ENCODE measurements around the gene ADPRH.
"Not testable (repeated sequence)": the region's sequence is repeated elsewhere in the genome, so short reads cannot be mapped to it uniquely, and the experiment has no call there.

Gene ADPRH

DNA sequence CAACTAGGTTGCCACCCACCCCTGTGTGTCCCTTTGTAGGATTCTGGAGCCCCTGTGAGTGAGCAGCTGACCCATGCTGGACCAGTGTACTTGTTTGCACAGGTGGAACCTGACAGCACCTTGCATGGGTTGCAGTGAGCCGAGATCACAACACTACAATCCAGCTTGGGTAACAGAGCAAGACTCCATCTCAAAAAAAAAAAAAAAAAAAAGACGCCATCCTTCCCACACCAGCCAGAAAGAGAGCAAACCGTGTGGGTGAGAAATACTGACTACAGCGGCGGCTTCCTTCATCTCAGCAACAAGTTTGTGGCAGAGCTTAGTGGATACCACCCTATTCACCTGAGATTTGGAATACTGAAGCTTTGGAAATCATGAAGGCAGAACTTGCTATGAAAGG, 19.1 kb upstream of the ADPRH start:
- no peak for DNase-seq

GRCh38 chr3:119562307-119562961, 16.9 kb upstream of the ADPRH start:
- DNase-seq, result no peak

DNA sequence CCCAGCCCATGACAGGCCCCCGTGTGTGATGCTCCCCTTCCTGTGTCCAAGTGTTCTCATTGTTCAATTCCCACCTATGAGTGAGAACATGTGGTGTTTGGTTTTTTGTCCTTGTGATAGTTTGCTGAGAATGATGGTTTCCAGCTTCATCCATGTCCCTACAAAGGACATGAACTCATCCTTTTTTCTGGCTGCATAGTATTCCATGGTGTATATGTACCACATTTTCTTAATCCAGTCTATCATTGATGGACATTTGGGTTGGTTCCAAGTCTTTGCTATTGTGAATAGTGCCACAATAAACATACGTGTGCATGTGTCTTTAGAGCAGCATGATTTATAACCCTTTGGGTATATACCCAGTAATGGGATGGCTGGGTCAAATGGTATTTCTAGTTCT, 16.0 kb upstream of the ADPRH start:
- DNase-seq, result not testable (repeated sequence)

GRCh38 chr3:119569156-119569555, 10.1 kb upstream of the ADPRH start:
- DNase-seq, result no peak

- no peak for DNase-seq
These were observed 9.1 kb upstream of the ADPRH start for GRCh38 chr3:119570229-119570628.

- DNase-seq, result no peak
These were observed 8.1 kb upstream of the ADPRH start for GRCh38 chr3:119571230-119571629.

DNA sequence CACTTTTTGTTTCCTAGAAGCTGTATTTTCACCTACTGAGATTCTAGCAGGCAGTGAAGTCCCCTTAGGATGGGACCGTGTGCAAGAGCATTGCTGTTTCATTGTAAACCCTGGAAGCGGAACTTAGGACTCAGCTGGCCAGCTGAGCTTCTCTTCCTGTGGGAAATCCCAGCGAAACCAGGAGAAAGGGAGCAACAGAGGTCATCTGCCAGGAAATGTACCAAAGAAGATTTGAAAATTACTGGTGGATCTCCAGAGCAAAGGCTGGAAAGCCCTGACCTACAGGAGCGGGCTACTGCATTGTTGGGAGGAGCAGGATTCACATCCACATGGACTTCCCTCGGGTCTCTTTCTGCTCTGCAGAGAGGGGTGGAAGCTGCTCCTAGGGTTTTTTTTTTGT, 7.6 kb upstream of the ADPRH start:
- no peak for DNase-seq

- no peak for DNase-seq
These were observed 3.8 kb upstream of the ADPRH start for GRCh38 chr3:119575507-119575906.

GRCh38 chr3:119580067-119580760, 922 bp downstream of the ADPRH start:
- no peak for DNase-seq

- no peak for DNase-seq
These were observed 2.9 kb downstream of the ADPRH start for GRCh38 chr3:119582178-119582577.

- DNase-seq, result no peak
These were observed 5.9 kb downstream of the ADPRH start for GRCh38 chr3:119585208-119585607.

- DNase-seq, result no peak
These were observed 6.7 kb downstream of the ADPRH start for GRCh38 chr3:119585856-119586570.

DNA sequence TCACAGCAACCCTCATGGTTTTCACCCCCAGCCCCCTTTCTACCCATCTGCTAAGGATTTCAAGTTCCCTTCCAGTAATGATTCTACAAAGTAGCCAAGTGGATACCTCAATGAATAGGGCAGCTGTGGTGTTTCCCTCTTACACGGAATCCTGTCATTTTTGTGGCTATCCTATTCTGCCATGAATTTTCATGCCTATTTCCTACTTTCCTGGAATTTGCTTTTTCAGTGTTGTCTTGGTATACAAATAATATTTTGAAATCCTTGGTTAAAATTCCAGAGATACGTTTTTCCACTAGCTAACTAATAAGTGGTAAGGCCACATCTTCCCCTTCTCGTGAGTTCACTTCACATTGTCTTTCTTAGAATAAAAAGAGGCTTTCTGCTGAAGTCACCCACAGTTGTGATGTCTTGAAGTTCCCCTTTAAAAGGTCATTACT, 7.5 kb downstream of the ADPRH start:
- no peak for DNase-seq

GRCh38 chr3:119588112-119588511, 8.8 kb downstream of the ADPRH start:
- DNase-seq, result no peak

DNA sequence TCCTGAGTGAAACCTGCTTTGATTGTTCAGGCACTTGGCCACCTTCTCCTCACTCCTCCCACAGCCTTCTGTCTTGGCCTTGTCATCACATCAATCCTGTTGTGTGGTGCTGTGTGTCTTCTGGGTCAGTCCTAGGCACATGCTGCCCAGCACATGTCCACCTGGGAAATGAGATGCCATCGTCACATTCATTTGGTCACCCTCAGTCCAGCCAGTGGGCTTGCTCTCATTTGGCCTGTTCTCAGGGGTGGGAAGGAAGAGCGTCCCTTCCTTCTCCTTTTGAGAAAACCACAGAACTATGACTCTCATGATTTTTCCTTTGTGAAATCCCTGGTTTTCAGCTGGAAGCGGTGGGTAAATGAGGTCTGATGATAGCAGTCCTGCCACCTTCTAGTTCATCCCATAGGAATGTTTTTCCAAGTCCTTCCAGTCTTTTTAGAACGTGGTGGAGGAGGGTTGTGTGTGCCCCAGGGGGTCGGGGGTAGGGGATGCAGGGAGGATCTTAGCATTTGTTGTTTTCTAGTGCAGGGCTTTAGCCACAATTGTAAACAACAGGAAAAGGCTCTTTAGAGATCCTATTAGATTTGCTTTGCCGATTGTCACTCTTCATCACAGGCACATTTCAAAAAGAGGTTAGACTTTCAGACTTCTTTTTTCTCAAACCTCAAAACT, 9.9 kb downstream of the ADPRH start:
- no peak for DNase-seq

DNA sequence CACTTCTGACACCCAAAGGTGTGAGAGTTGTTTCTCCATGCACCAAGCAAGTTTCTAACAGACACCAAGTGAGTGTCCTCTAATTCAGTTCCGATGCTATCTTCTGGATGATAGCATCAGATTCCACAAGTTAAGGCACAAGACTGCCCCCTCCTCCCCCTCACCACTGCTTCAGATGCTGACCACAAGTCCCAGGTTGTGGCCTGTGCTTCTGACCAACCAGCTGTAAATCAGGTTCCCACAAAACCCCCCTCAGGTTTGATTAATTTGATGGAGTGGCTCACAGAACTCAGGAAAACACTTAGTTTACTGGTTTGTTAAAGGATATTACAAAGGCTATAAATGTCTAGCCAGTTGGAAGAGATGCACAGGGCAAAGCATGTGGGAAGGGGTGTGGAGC, 11.4 kb downstream of the ADPRH start:
- no peak for DNase-seq

DNA sequence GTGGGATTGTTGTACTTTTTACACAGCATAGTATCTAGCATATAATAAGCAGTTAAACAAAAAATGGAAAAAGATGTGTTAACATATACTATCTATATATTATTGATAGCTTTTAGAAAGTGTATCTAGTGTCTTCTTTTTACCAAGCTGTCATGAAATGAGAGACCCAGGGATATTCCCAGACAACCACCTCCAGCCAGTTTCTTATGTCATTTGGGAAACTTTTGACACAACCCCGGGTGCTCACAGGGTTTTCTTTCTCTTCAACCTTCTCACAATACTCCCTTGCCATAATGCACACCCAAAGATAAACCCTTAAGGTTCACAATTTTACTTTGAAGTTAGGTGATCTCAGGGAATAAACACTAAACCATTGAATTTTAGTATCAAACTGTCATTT, 13.6 kb downstream of the ADPRH start:
- DNase-seq, result no peak

- no peak for DNase-seq
These were observed 14.8 kb downstream of the ADPRH start for GRCh38 chr3:119594066-119594465.

GRCh38 chr3:119594929-119595328, 15.6 kb downstream of the ADPRH start:
- not testable (repeated sequence) for DNase-seq

DNA sequence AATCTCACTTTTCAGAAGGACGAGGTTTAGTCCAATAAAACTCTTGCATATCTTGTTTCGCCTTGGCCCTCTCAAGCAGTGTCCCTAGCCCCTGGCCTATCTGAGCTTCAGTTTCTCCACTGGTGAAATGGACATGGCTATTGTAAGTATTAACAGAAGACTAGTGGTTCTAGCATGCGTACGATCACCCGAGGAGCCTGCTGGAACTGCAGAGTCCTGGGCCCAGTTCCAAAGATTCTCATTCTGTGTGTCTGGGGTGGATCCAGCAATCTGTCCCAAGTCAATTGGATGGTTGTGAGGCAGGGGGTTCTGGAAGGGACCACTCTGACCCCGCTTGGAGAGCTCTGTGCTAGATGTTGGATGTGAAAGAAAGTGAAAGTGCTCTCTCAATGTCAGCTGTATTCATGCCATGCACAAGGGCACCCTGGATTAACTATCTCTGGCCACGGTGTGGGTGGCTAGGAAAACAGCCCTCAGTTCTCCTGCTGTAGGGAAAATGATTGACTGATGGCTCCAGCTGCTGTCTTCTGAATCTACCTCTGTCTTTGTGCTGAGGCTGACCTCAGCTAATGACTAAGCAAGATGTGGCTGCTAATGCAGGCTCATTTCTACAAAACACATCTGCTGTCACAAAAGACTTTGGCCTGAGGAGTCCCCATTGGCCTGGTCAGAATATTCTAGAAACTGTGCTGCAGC, 16.5 kb downstream of the ADPRH start:
- no peak for DNase-seq

DNA sequence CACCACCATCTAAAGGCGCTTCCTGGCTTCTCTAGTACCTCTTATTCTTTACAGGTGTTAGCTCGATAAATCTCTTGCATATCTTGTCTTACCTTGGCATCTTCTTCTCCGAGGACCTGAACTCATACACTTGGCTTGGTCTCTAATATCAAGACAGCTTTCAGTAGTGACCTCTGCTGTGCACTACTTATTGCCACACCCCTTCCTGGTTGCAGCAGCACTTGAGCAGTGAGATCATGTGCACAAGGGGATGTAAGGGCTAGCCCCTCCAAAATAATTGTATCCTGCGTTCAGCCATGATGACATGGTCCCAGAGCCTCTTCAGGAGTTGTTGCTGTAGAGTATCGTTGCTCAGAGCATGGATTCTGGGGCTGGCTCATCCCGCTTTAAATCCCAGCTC, 17.1 kb downstream of the ADPRH start:
- DNase-seq, result no peak

DNA sequence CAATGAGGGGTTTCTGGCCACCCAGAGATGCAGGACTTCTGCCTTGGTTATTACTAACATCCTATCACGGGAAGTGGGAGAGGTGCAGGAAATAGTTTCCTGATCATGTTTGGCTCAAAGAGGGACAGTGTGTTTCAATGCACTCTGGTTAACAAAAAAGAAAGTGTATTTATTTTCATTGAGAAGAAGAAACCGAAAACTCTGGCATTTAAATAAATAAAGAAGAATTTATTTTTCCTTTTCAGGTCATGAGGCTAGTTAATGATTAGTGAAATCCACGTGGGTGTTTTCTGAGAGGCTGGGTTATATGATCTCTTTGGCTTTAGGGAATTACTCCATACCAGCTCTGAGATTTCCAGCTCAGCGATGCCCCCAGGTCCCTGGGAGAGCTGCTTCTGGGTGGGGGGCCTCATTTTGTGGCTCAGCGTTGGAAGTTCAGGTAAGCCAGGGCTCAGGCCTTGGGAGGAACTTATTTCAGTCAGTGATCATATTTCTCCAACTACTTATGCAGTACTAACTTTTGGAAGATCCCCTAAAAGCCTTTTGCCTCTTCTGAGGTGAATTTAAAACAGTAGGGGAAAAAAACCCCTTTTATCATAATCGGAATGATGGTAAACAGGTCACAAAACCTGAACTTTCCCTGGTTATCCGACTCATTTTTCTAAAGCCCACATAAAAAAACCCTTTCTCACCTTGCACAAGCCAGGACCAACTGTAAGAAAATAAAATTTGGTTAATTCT, 18.4 kb downstream of the ADPRH start, which contains the start of gene PLA1A:
TSS of gene PLA1A (plus strand) at position 338 of the 741 bp plus-strand sequence. CDS start at position 367, 29 bp downstream.
- no peak for DNase-seq

Data from amniotic stem cell (primary cell).